ENCODE results near the gene SYNDIG1L. TPM values are rescaled to one million over a fixed set of nuclear protein-coding genes. Genes with fewer than 3 reads are reported as not detected.

SYNDIG1L gene
- total RNA-seq, 1 experiment from 2014 or later, result 1.4 TPM

DNA sequence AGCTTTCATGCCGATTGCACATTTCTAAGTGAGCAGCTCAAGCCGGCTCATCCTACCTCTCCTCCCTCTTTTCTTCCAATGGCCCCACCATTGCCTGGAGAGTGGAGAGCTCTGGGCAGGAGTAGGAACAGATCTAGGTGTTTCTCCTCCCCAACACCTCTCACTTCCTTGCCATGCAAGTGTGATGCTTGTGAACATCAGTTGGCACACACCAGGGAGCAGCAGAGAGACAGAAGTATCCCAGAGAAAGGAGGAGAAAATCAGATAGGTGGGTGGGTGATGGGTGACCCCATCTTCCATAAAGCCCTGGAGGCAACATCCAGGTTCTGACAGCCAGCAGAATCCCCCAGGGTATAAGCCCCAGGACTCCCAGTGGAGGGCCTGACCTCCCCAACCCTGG is 39.3 kb upstream of the SYNDIG1L start:
- CTCF ChIA-PET, result interaction anchor here (0.7 to 1.5 kb wide), 5 partner anchors 8 to 209 kb away, joined by 3 to 8 read pairs (median 4); no protein-coding TSS in a partner anchor
- Mint-ChIP-seq H3K27me3 (ENCODE audit: low read depth) (no peaks in the 10 kb centered on the region; the same call in 1 of the 2 replicates), H3K4me1 (0 out of 2 replicates have a peak, but pooled peaks cover 2% of the 10 kb centered on the region), H3K36me3 (no peaks in the 10 kb centered on the region), H3K27ac (no peak overlapping the region), H3K4me3 (no peak overlapping the region), H3K9me3 (no peaks in the 10 kb centered on the region)
- TF ChIP-seq, protein P1, sequence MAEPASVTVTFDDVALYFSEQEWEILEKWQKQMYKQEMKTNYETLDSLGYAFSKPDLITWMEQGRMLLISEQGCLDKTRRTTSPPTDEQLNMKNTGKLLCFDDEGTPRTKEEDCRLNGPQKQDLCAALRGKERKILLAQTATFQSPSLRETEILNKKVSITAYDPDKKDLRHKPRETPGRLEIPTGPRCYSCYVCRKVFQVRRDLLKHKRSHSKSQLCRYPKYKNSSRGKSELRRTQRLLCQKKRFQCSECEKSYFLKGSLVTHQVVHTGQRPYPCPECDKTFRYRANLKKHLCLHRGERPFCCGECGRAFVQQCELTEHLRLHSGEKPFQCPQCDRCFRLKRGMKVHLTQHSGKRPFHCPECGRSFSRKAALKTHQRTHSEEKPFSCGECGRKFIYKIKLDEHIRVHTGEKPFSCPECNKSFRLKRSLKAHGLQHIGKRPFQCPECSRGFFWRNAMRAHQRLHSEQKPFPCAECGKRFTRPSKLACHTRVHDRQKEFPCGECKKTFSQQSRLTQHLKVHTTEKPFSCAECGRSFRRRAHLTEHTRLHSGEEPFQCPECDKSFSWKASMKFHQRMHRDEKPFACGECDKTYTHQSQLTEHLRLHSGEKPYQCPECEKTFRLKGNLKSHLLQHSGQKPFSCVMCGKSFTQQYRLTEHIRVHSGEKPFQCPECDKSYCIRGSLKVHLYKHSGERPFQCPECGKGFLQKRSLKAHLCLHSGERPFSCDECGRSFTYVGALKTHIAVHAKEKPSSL (CRISPR knock-in tag; conservative IDR thresholded peaks at IDR 0.05), result no peak
- TF ChIP-seq TP53 (CRISPR knock-in tag; IDR thresholded peaks at IDR 0.05), result no peak
- TF ChIP-seq, protein P2, sequence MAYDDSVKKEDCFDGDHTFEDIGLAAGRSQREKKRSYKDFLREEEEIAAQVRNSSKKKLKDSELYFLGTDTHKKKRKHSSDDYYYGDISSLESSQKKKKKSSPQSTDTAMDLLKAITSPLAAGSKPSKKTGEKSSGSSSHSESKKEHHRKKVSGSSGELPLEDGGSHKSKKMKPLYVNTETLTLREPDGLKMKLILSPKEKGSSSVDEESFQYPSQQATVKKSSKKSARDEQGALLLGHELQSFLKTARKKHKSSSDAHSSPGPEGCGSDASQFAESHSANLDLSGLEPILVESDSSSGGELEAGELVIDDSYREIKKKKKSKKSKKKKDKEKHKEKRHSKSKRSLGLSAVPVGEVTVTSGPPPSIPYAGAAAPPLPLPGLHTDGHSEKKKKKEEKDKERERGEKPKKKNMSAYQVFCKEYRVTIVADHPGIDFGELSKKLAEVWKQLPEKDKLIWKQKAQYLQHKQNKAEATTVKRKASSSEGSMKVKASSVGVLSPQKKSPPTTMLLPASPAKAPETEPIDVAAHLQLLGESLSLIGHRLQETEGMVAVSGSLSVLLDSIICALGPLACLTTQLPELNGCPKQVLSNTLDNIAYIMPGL (CRISPR knock-in tag; IDR thresholded peaks at IDR 0.05), result no peak
- no peak for TF ChIP-seq ZNF219 (CRISPR knock-in tag; IDR thresholded peaks at IDR 0.05; ENCODE audit: borderline replicate concordance)
- TF ChIP-seq ZNF121 (CRISPR knock-in tag; IDR thresholded peaks at IDR 0.05), result no peak
- TF ChIP-seq CREM (CRISPR knock-in tag; IDR thresholded peaks at IDR 0.05), result no peak
- no peak for TF ChIP-seq RORB (CRISPR knock-in tag; IDR thresholded peaks at IDR 0.05)
- TF ChIP-seq HMGA2 (CRISPR knock-in tag; IDR thresholded peaks at IDR 0.05), result no peak
- TF ChIP-seq, protein P3, sequence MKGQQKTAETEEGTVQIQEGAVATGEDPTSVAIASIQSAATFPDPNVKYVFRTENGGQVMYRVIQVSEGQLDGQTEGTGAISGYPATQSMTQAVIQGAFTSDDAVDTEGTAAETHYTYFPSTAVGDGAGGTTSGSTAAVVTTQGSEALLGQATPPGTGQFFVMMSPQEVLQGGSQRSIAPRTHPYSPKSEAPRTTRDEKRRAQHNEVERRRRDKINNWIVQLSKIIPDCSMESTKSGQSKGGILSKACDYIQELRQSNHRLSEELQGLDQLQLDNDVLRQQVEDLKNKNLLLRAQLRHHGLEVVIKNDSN (CRISPR knock-in tag; IDR thresholded peaks at IDR 0.05), result no peak
- TF ChIP-seq, protein P4, sequence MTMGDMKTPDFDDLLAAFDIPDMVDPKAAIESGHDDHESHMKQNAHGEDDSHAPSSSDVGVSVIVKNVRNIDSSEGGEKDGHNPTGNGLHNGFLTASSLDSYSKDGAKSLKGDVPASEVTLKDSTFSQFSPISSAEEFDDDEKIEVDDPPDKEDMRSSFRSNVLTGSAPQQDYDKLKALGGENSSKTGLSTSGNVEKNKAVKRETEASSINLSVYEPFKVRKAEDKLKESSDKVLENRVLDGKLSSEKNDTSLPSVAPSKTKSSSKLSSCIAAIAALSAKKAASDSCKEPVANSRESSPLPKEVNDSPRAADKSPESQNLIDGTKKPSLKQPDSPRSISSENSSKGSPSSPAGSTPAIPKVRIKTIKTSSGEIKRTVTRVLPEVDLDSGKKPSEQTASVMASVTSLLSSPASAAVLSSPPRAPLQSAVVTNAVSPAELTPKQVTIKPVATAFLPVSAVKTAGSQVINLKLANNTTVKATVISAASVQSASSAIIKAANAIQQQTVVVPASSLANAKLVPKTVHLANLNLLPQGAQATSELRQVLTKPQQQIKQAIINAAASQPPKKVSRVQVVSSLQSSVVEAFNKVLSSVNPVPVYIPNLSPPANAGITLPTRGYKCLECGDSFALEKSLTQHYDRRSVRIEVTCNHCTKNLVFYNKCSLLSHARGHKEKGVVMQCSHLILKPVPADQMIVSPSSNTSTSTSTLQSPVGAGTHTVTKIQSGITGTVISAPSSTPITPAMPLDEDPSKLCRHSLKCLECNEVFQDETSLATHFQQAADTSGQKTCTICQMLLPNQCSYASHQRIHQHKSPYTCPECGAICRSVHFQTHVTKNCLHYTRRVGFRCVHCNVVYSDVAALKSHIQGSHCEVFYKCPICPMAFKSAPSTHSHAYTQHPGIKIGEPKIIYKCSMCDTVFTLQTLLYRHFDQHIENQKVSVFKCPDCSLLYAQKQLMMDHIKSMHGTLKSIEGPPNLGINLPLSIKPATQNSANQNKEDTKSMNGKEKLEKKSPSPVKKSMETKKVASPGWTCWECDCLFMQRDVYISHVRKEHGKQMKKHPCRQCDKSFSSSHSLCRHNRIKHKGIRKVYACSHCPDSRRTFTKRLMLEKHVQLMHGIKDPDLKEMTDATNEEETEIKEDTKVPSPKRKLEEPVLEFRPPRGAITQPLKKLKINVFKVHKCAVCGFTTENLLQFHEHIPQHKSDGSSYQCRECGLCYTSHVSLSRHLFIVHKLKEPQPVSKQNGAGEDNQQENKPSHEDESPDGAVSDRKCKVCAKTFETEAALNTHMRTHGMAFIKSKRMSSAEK (CRISPR knock-in tag; IDR thresholded peaks at IDR 0.05; ENCODE audit: borderline replicate concordance), result no peak
- TF ChIP-seq, protein P5, sequence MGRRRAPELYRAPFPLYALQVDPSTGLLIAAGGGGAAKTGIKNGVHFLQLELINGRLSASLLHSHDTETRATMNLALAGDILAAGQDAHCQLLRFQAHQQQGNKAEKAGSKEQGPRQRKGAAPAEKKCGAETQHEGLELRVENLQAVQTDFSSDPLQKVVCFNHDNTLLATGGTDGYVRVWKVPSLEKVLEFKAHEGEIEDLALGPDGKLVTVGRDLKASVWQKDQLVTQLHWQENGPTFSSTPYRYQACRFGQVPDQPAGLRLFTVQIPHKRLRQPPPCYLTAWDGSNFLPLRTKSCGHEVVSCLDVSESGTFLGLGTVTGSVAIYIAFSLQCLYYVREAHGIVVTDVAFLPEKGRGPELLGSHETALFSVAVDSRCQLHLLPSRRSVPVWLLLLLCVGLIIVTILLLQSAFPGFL (CRISPR knock-in tag; IDR thresholded peaks at IDR 0.05; ENCODE audit: borderline replicate concordance), result no peak
- no peak for TF ChIP-seq ATF1 (CRISPR knock-in tag; IDR thresholded peaks at IDR 0.05)
- no peak for TF ChIP-seq NR3C1 (CRISPR knock-in tag; conservative IDR thresholded peaks at IDR 0.05; ENCODE audit: low read depth)
- TF ChIP-seq GABPB1 (CRISPR knock-in tag; IDR thresholded peaks at IDR 0.05), result no peak
- TF ChIP-seq ZNF671 (CRISPR knock-in tag; IDR thresholded peaks at IDR 0.05), result no peak
- no peak for DNase-seq (ENCODE audit: low spot score)
- POLR2A ChIA-PET, result no interaction called here
- no peak for ATAC-seq

DNA sequence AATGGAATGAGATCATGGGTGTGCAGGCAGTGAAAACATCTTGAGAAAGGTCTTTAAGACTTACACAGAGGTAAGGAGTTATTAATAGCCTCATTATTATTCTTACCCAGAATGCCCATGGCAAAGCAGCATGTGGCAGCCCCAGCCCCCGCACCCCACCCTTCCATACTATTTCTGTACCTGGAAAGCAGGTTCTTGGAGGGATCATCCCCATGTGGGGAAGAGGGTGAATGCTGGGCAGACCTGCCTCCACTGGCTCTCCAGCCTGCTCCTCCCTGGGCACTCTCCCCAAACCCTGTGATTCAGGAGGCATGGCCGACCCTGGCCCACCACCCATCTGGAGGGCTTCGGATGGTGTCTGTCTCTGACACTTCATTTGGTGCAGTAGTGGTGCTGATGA is 38.8 kb upstream of the SYNDIG1L start:
- H3K36me3 Mint-ChIP-seq, result no peaks in the 10 kb centered on the region

More for the DNA sequence above, 38.8 kb upstream of the SYNDIG1L start:
- Mint-ChIP-seq H3K4me1 (peaks cover 5% of the 10 kb centered on the region), H3K9me3 (no peaks in the 10 kb centered on the region), H3K27me3 (ENCODE audit: low read depth) (no peaks in the 10 kb centered on the region; the same call in 1 of the 2 replicates), H3K4me3 (no peak overlapping the region), H3K27ac (no peak overlapping the region)
- CTCF ChIA-PET, result interaction anchor here (0.8 to 1.5 kb wide), 3 partner anchors 14 to 208 kb away, joined by 3 to 8 read pairs (median 3); no protein-coding TSS in a partner anchor
- TF ChIP-seq, protein P6, sequence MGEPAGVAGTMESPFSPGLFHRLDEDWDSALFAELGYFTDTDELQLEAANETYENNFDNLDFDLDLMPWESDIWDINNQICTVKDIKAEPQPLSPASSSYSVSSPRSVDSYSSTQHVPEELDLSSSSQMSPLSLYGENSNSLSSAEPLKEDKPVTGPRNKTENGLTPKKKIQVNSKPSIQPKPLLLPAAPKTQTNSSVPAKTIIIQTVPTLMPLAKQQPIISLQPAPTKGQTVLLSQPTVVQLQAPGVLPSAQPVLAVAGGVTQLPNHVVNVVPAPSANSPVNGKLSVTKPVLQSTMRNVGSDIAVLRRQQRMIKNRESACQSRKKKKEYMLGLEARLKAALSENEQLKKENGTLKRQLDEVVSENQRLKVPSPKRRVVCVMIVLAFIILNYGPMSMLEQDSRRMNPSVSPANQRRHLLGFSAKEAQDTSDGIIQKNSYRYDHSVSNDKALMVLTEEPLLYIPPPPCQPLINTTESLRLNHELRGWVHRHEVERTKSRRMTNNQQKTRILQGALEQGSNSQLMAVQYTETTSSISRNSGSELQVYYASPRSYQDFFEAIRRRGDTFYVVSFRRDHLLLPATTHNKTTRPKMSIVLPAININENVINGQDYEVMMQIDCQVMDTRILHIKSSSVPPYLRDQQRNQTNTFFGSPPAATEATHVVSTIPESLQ (CRISPR knock-in tag; IDR thresholded peaks at IDR 0.05), result no peak
- no peak for TF ChIP-seq TEAD4 (CRISPR knock-in tag; IDR thresholded peaks at IDR 0.05)
- no peak for DNase-seq (ENCODE audit: low spot score)
- POLR2A ChIA-PET, result interaction anchor here (0.8 kb wide), 1 partner anchor 138 kb away, joined by 3 read pairs; no protein-coding TSS in a partner anchor
- no peak for ATAC-seq
